K562 (cell line): ENCODE results near the gene SLC5A10. TPM values are rescaled to one million over a fixed set of nuclear protein-coding genes. Genes with fewer than 3 reads are reported as not detected.

Source experiments
- BRD9 ChIP-seq: fragments of 450-650 bp; IDR thresholded peaks from 2 replicates; pipeline ENCODE4 v1.6.1; 2018; ENCODE audit warnings: low read depth; ENCODE audit not compliant: partially characterized antibody
- EZH2 ChIP-seq: IDR thresholded peaks from 2 replicates; pipeline ENCODE4 v1.6.1; 2012; ENCODE audit warnings: low read depth, mild to moderate bottlenecking, inconsistent platforms, low read length, borderline replicate concordance
- KDM4B ChIP-seq, 2 experiments: fragments of 450-650 bp in 1 of 2; sonication (generic) in 1 of 2; IDR thresholded peaks; 2 replicates each; pipeline ENCODE4 v1.6.1; 2016 to 2017; ENCODE audit warnings: borderline replicate concordance in 2 of 2, antibody characterized with exemption in 1 of 2, low read depth in 1 of 2, mild to moderate bottlenecking in 1 of 2
- L3MBTL2 ChIP-seq: fragments of 450-650 bp; IDR thresholded peaks from 2 replicates; pipeline ENCODE4 v1.6.1; 2016; ENCODE audit warnings: mild to moderate bottlenecking, moderate library complexity
- MAFF ChIP-seq: IDR thresholded peaks from 2 replicates; pipeline ENCODE4 v1.6.1; 2012; ENCODE audit warnings: low read length, improper control_type of control experiment
- MTA2 ChIP-seq: fragments of 450-650 bp; IDR thresholded peaks from 2 replicates; pipeline ENCODE4 v1.6.1; 2016; ENCODE audit warnings: low read depth
- MXD1 ChIP-seq: fragments of 250-450 bp; sonication (Bioruptor Pico); IDR thresholded peaks from 2 replicates; pipeline ENCODE4 v1.8.0; 2021; ENCODE audit warnings: borderline replicate concordance, mild to moderate bottlenecking, moderate library complexity; ENCODE audit not compliant: poor library complexity, severe bottlenecking
- MYBL2 ChIP-seq, 2 experiments: fragments of 450-650 bp in 1 of 2; sonication (generic) in 1 of 2; formaldehyde crosslinking in 1 of 2; IDR thresholded peaks; 2 replicates each; pipeline versions ENCODE4 v1.6.1 to v1.8.1; 2017 to 2022; ENCODE audit warnings: borderline replicate concordance in 1 of 2, inconsistent platforms in 1 of 2, low read depth in 1 of 2, mild to moderate bottlenecking in 1 of 2, missing genetic modification reagents in 1 of 2, moderate library complexity in 1 of 2
- NFIC ChIP-seq: fragments of 450-650 bp; IDR thresholded peaks from 2 replicates; pipeline ENCODE4 v1.6.1; 2017; ENCODE audit warnings: mild to moderate bottlenecking, inconsistent platforms
- PRDM10 ChIP-seq: fragments of 450-650 bp; IDR thresholded peaks from 2 replicates; pipeline ENCODE4 v1.6.1; 2018; ENCODE audit not compliant: partially characterized antibody
- RAD21 ChIP-seq, 2 experiments: fragments of 250-450 bp in 1 of 2; fragments of 450-650 bp in 1 of 2; sonication (Bioruptor Pico) in 1 of 2; formaldehyde crosslinking in 1 of 2; IDR thresholded peaks in 1 of 2; conservative IDR thresholded peaks in 1 of 2; 2 replicates each; pipeline versions ENCODE4 v1.4.0 to v1.8.0; 2020 to 2022; ENCODE audit warnings: mild to moderate bottlenecking in 2 of 2, moderate library complexity in 1 of 2
- RBM14 ChIP-seq: fragments of 200-400 bp; formaldehyde crosslinking; IDR thresholded peaks from 2 replicates; pipeline ENCODE4 v1.6.1; 2018; ENCODE audit warnings: low read depth, mild to moderate bottlenecking, low read length, moderate library complexity, borderline replicate concordance; ENCODE audit not compliant: insufficient read depth
- RBM25 ChIP-seq: fragments of 200-400 bp; formaldehyde crosslinking; IDR thresholded peaks from 2 replicates; pipeline ENCODE4 v1.6.1; 2018; ENCODE audit warnings: low read length, low read depth, moderate library complexity; ENCODE audit not compliant: severe bottlenecking
- RCOR1 ChIP-seq, 2 experiments: IDR thresholded peaks; 2 replicates each; pipeline ENCODE4 v1.6.1; 2012; ENCODE audit warnings: low read depth in 2 of 2, low read length in 2 of 2, borderline replicate concordance in 1 of 2, improper control_type of control experiment in 1 of 2
- RFX7 ChIP-seq: fragments of 250-450 bp; sonication (Bioruptor Pico); IDR thresholded peaks from 2 replicates; pipeline ENCODE4 v1.5.1; 2021; ENCODE audit warnings: mild to moderate bottlenecking
- SLC30A9 ChIP-seq: fragments of 250-450 bp; sonication (Bioruptor Pico); IDR thresholded peaks from 2 replicates; pipeline ENCODE4 v1.8.0; 2022; ENCODE audit warnings: mild to moderate bottlenecking, moderate library complexity
- SRSF3 ChIP-seq: fragments of 200-400 bp; formaldehyde crosslinking; IDR thresholded peaks from 2 replicates; pipeline ENCODE4 v1.6.1; 2016; ENCODE audit warnings: mild to moderate bottlenecking, low read length, moderate library complexity; ENCODE audit not compliant: insufficient read depth
- STAT5A ChIP-seq: IDR thresholded peaks from 2 replicates; pipeline ENCODE4 v1.6.1; 2012; ENCODE audit warnings: low read length, inconsistent platforms, borderline replicate concordance
- TAL1 ChIP-seq: fragments of 450-650 bp; IDR thresholded peaks from 2 replicates; pipeline ENCODE4 v1.6.1; 2016; ENCODE audit warnings: mild to moderate bottlenecking
- TOE1 ChIP-seq, 2 experiments: fragments of 450-650 bp in 1 of 2; sonication (generic) in 1 of 2; formaldehyde crosslinking in 1 of 2; IDR thresholded peaks; 2 replicates each; pipeline versions ENCODE4 v1.7.1 to v1.8.0; 2016 to 2022; ENCODE audit warnings: borderline replicate concordance in 2 of 2, mild to moderate bottlenecking in 2 of 2, antibody characterized with exemption in 1 of 2, inconsistent platforms in 1 of 2, low read depth in 1 of 2, missing genetic modification reagents in 1 of 2, moderate library complexity in 1 of 2
- ZNF311 ChIP-seq: fragments of 250-450 bp; sonication (Bioruptor Pico); IDR thresholded peaks from 2 replicates; pipeline ENCODE4 v1.4.0; 2020; ENCODE audit warnings: mild to moderate bottlenecking, moderate library complexity
- ZNF324 ChIP-seq: fragments of 250-450 bp; sonication (Bioruptor Pico); IDR thresholded peaks from 2 replicates; pipeline ENCODE4 v1.4.0; 2020; ENCODE audit warnings: mild to moderate bottlenecking
- ZNF408 ChIP-seq: fragments of 250-450 bp; sonication (Bioruptor Pico); IDR thresholded peaks from 2 replicates; pipeline ENCODE4 v1.4.0; 2020; ENCODE audit warnings: low read depth, mild to moderate bottlenecking, moderate library complexity
- ZNF511 ChIP-seq: sonication (generic); formaldehyde crosslinking; IDR thresholded peaks from 2 replicates; pipeline ENCODE4 v1.8.0; 2022; ENCODE audit warnings: mild to moderate bottlenecking, missing genetic modification reagents
- polyA plus RNA-seq, 8 experiments: library from polyadenylated mRNA; depleted of rRNA in 4 of 8; stranded (reverse) in 5 of 8; unstranded in 3 of 8; fragments of >200 nt; fragmentation: Nextera tagmentation in 2 of 8; fragmentation: Illumina TruSeq in 1 of 8; extraction: Ambion mirVana in 2 of 8; extraction: Trizol in 1 of 8; gene quantifications; 2 replicates each; pipeline versions ENCODE4 v1.2.1 to v1.2.3, GENCODE V29; 2011 to 2014; ENCODE audit warnings: inconsistent platforms in 1 of 8, missing spikeins in 1 of 8
- total RNA-seq, 7 experiments: library from RNA; depleted of rRNA in 6 of 7; stranded (reverse); fragments of >200 nt in 6 of 7; fragmentation: Illumina TruSeq in 2 of 7; extraction: Trizol in 2 of 7; gene quantifications; 2 replicates each; pipeline versions ENCODE4 v1.2.1 to v1.2.3, GENCODE V29; 2011 to 2021; ENCODE audit warnings: low replicate concordance in 1 of 7

The SLC5A10 gene
- total and polyA plus RNA-seq, 9 of the 15 experiments (the other 6 are each of a cell fraction or from before 2014, with no cell fraction given): 0.03 to 0.09 (median 0.03) TPM; not detected in 5

GRCh38 chr17:18997650-18998196, 45.8 kb downstream of the SLC5A10 start (continued):
- TF ChIP-seq PRDM10 (no peak), STAT5A (no peak), ZNF324 (CRISPR knock-in tag) (no peak), RBM25 (no peak), MXD1 (no peak), BRD9 (no peak), MYBL2 (IDR thresholded peaks at IDR 0.05; ENCODE audit: low read depth) (no peak), MYBL2 (CRISPR knock-in tag; IDR thresholded peaks at IDR 0.05; ENCODE audit: borderline replicate concordance) (no peak), EZH2 (no peak), RFX7 (CRISPR knock-in tag) (no peak), ZNF408 (CRISPR knock-in tag) (no peak), MAFF (no peak), RBM14 (no peak), KDM4B (IDR thresholded peaks at IDR 0.05; ENCODE audit: borderline replicate concordance in 2 of 2, low read depth in 1 of 2) (no peak), ZNF311 (CRISPR knock-in tag) (no peak), RAD21 (CRISPR knock-in tag; conservative IDR thresholded peaks at IDR 0.05 in 1 of 2, IDR thresholded peaks at IDR 0.05 in 1 of 2) (no peak), NFIC (peak; percentile 44), SLC30A9 (CRISPR knock-in tag) (no peak), L3MBTL2 (no peak), SRSF3 (no peak), TOE1 (IDR thresholded peaks at IDR 0.05; ENCODE audit: borderline replicate concordance) (no peak), TOE1 (CRISPR knock-in tag; IDR thresholded peaks at IDR 0.05; ENCODE audit: borderline replicate concordance, low read depth) (no peak), ZNF511 (CRISPR knock-in tag) (no peak), RCOR1 (IDR thresholded peaks at IDR 0.05; ENCODE audit: borderline replicate concordance in 1 of 2, low read depth in 2 of 2, low read length in 2 of 2) (no peak), MTA2 (peak; percentile 38; the same call in 1 of the 2 replicates), TAL1 (peak; percentile 62; the same call in 1 of the 2 replicates)
